GM10266 (cell line): ENCODE data around the gene CNNM4.

Experiments
- DNase-seq: peaks from one replicate; pipeline ENCODE4 v3.0.0; 2012; ENCODE audit errors: extremely low spot score
- CTCF ChIP-seq: IDR thresholded peaks from 2 replicates; pipeline ENCODE4 v1.5.1; 2012; ENCODE audit warnings: mild to moderate bottlenecking, low read depth; ENCODE audit not compliant: control insufficient read depth, insufficient read depth; ENCODE audit errors: missing control alignments

The CNNM4 gene

GRCh38 chr2:96826546-96827278, 66.0 kb downstream of the CNNM4 start:
- no peak for TF ChIP-seq CTCF
- DNase-seq: no peak

GRCh38 chr2:96828436-96828835, 67.7 kb downstream of the CNNM4 start:
- no peak for DNase-seq
- no peak for TF ChIP-seq CTCF

- DNase-seq: no peak
- no peak for TF ChIP-seq CTCF
Measured at GRCh38 chr2:96828874-96829273, 68.2 kb downstream of the CNNM4 start.

GRCh38 chr2:96830044-96830562, 69.4 kb downstream of the CNNM4 start:
- no peak for DNase-seq
- no peak for TF ChIP-seq CTCF

GRCh38 chr2:96831679-96832078, 71.0 kb downstream of the CNNM4 start:
- TF ChIP-seq CTCF: no peak
- DNase-seq: no peak

- no peak for DNase-seq
- TF ChIP-seq CTCF: no peak
Measured at GRCh38 chr2:96832408-96832753, 71.7 kb downstream of the CNNM4 start.

- no peak for TF ChIP-seq CTCF
- no peak for DNase-seq
Measured at GRCh38 chr2:96832754-96833507, 72.2 kb downstream of the CNNM4 start.
